Loucy (cell line): ENCODE measurements around the gene SLC5A2.

Source experiments
- H2AFZ ChIP-seq: fragments of 200-600 bp; sonication (generic); 2 replicates; pipeline ENCODE4 v1.6.0; 2016; ENCODE audit warnings: antibody characterized with exemption, mild to moderate bottlenecking, low read length, moderate library complexity
- H3F3A ChIP-seq: fragments of 200-600 bp; 2 replicates; pipeline ENCODE4 v1.6.0; 2016; ENCODE audit warnings: antibody characterized with exemption, low read depth, mild to moderate bottlenecking
- H3K27me3 ChIP-seq: fragments of 200-600 bp; sonication (generic); 2 replicates; pipeline ENCODE4 v1.6.1; 2014; ENCODE audit warnings: low read length, mild to moderate bottlenecking; ENCODE audit not compliant: insufficient read depth, poor library complexity, severe bottlenecking
- H3K36me3 ChIP-seq: fragments of 200-600 bp; sonication (generic); 2 replicates; pipeline ENCODE4 v1.6.1; 2016; ENCODE audit warnings: low read length; ENCODE audit not compliant: insufficient read depth
- H3K4me1 ChIP-seq: fragments of 200-600 bp; sonication (generic); 2 replicates; pipeline ENCODE4 v1.5.1; 2014; ENCODE audit warnings: low read length, mild to moderate bottlenecking; ENCODE audit not compliant: insufficient read depth, poor library complexity, severe bottlenecking
- H3K4me2 ChIP-seq: fragments of 200-600 bp; sonication (generic); 2 replicates; pipeline ENCODE4 v1.6.0; 2014; ENCODE audit warnings: antibody characterized with exemption, low read length, low read depth, mild to moderate bottlenecking; ENCODE audit not compliant: poor library complexity, severe bottlenecking
- H3K4me3 ChIP-seq: fragments of 200-600 bp; sonication (generic); 2 replicates; pipeline ENCODE4 v1.5.1; 2014; ENCODE audit warnings: low read length, mild to moderate bottlenecking, mixed read lengths; ENCODE audit not compliant: poor library complexity, severe bottlenecking
- H3K79me2 ChIP-seq: fragments of 200-600 bp; sonication (generic); 2 replicates; pipeline ENCODE4 v1.6.1; 2014; ENCODE audit warnings: low read length; ENCODE audit not compliant: insufficient read depth
- H3K9ac ChIP-seq: fragments of 200-600 bp; sonication (generic); 2 replicates; pipeline ENCODE4 v1.6.0; 2014; ENCODE audit warnings: mild to moderate bottlenecking, low read depth, low read length, moderate library complexity; ENCODE audit not compliant: poor library complexity, severe bottlenecking
- H3K9me2 ChIP-seq: fragments of 200-600 bp; sonication (generic); replicated peaks from 2 replicates; pipeline ENCODE4 v1.6.1; 2016; ENCODE audit warnings: low read depth, low read length, mixed read lengths
- H3K9me3 ChIP-seq: fragments of 200-600 bp; sonication (generic); 2 replicates; pipeline ENCODE4 v1.6.1; 2014; ENCODE audit warnings: mild to moderate bottlenecking, antibody characterized with exemption, low read length, low read depth; ENCODE audit not compliant: insufficient read depth
- H4K20me1 ChIP-seq: fragments of 200-600 bp; sonication (generic); 2 replicates; pipeline ENCODE4 v1.6.0; 2014; ENCODE audit warnings: antibody characterized with exemption, low read length, mild to moderate bottlenecking; ENCODE audit not compliant: insufficient read depth, poor library complexity, severe bottlenecking
- EZH2phosphoT487 ChIP-seq: fragments of 200-600 bp; IDR thresholded peaks from 2 replicates; pipeline ENCODE4 v1.6.1; 2018; ENCODE audit warnings: antibody characterized with exemption, mild to moderate bottlenecking, moderate library complexity, borderline replicate concordance
- TF ChIP-seq, protein P1 (sequence below): fragments of 200-600 bp; sonication (generic); conservative IDR thresholded peaks from 2 replicates; pipeline ENCODE4 v1.5.1; 2014; ENCODE audit warnings: mild to moderate bottlenecking, antibody characterized with exemption, low read length

The SLC5A2 gene

DNA sequence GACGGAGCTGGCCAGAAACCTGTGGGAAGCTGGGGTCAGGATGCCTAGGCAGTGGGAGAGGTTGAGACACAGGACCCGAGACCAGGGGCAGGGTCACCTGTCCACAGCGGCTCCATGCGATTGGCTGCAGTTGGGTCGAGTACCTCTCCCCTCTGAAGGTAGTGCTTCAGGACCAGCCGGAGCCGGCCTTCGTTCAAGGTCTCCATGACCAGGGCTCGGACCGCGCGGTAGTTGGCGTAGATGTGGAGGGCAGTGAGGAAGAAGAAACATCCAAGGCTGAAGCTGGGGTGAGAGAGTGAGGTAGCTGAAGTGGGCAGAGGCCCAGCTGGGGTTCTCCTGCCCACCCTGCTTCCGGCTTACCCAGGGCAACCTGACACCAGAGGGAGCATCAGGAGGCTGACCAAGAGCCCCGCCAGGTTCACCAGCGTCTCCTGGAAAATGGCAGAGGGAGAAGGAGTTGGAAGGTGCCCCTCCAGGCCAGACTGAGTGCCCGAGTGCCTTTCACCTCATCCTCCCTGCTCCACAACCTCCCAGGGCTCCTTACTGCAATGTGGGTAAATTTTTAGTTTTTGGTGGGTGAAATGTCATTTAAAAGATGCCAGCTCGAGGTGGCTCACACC is 10.7 kb downstream of the SLC5A2 start:
- no peaks in the 10 kb centered on the region for H3K9me3 ChIP-seq
- no peaks in the 10 kb centered on the region for H3K9me2 ChIP-seq
- no peaks in the 10 kb centered on the region for H3F3A ChIP-seq
- TF ChIP-seq, protein P1, sequence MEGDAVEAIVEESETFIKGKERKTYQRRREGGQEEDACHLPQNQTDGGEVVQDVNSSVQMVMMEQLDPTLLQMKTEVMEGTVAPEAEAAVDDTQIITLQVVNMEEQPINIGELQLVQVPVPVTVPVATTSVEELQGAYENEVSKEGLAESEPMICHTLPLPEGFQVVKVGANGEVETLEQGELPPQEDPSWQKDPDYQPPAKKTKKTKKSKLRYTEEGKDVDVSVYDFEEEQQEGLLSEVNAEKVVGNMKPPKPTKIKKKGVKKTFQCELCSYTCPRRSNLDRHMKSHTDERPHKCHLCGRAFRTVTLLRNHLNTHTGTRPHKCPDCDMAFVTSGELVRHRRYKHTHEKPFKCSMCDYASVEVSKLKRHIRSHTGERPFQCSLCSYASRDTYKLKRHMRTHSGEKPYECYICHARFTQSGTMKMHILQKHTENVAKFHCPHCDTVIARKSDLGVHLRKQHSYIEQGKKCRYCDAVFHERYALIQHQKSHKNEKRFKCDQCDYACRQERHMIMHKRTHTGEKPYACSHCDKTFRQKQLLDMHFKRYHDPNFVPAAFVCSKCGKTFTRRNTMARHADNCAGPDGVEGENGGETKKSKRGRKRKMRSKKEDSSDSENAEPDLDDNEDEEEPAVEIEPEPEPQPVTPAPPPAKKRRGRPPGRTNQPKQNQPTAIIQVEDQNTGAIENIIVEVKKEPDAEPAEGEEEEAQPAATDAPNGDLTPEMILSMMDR = no peak
- no peak for TF ChIP-seq EZH2phosphoT487
- peaks cover 39% of the 10 kb centered on the region; the same call in 1 of the 2 replicates for H3K36me3 ChIP-seq
- H2AFZ ChIP-seq = no peak overlapping the region
- no peaks in the 10 kb centered on the region for H3K27me3 ChIP-seq
- no peak overlapping the region for H3K9ac ChIP-seq
- no peaks in the 10 kb centered on the region for H3K4me1 ChIP-seq
- H3K4me2 ChIP-seq = no peak overlapping the region
- no peaks in the 10 kb centered on the region for H3K79me2 ChIP-seq
- H3K4me3 ChIP-seq = no peak overlapping the region
- H4K20me1 ChIP-seq = no peaks in the 10 kb centered on the region

DNA sequence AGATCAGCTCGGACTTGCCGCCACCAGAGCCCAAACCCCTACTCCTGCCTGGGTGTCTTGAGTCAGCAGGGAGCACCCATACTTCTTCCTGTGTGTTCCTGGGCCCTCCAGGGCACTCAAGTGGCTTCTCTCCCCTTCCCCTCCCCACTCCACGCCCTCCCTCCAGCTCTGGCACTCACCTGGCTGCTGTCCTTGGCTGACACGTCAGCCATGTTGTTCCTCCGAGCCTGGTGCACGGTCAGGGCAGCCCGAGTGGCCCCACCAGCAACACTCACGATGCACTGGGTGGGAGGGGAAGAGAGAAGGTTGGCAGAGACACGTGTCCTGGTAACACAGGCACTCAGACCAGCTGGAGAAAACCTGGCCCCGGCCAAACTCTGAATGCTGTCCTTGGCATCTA is 13.7 kb downstream of the SLC5A2 start:
- Histone ChIP-seq H3K4me3 (no peak overlapping the region), H3K9me3 (no peaks in the 10 kb centered on the region), H3K9me2 (no peaks in the 10 kb centered on the region), H3K4me2 (no peak overlapping the region), H3K27me3 (no peaks in the 10 kb centered on the region), H3K36me3 (peaks cover 39% of the 10 kb centered on the region; the same call in 1 of the 2 replicates), H3F3A (no peaks in the 10 kb centered on the region), H3K9ac (no peak overlapping the region), H3K79me2 (no peaks in the 10 kb centered on the region), H4K20me1 (no peaks in the 10 kb centered on the region), H3K4me1 (no peaks in the 10 kb centered on the region), H2AFZ (no peak overlapping the region)
- TF ChIP-seq, protein P1 = no peak
- TF ChIP-seq EZH2phosphoT487 = no peak

DNA sequence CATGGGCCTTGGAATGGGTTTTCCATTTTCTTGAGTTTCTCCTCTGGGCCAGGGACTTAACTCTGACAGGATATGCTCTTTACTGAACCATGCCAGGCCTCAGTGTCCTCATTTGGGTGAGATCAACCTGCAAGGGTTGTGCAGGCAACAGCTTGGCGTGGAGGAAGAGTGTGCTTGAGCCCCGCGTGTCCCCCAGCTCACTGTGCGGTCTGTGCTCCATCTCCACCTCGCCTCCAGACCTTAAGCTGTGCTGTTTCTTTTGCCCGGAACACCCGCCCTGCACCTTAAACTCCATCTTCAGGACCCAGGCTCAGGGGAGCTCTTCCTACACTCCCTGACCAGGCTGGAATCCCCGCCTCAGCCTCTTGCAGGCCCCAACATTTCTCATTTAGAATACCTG is 15.6 kb downstream of the SLC5A2 start:
- Histone ChIP-seq H3K4me3 (no peak overlapping the region), H3K9me3 (no peaks in the 10 kb centered on the region), H4K20me1 (no peaks in the 10 kb centered on the region), H3K36me3 (peaks cover 28% of the 10 kb centered on the region; the same call in 1 of the 2 replicates), H3K27me3 (no peaks in the 10 kb centered on the region), H3K79me2 (peaks cover 2% of the 10 kb centered on the region; the same call in 1 of the 2 replicates), H3K9me2 (no peaks in the 10 kb centered on the region), H3F3A (no peaks in the 10 kb centered on the region), H3K4me2 (no peak overlapping the region), H3K9ac (no peak overlapping the region), H2AFZ (no peak overlapping the region), H3K4me1 (peaks cover 4% of the 10 kb centered on the region)
- TF ChIP-seq, protein P1 = no peak
- no peak for TF ChIP-seq EZH2phosphoT487
